Activated B cell treated with CpG ODN at 0.5 μM for 24 hours (primary cell): Measurements from ENCODE around the gene DPF3. TPM values are rescaled to one million over a fixed set of nuclear protein-coding genes. Genes with fewer than 3 reads are reported as not detected.

Source experiments
- ATAC-seq: fragments of 200-7000 bp; cut with Tn5 transposase; one replicate; pipeline ENCODE4 v1.10.0; 2021; ENCODE audit warnings: low read depth, mild to moderate bottlenecking, moderate library complexity
- CTCF ChIA-PET: fragments of 350-600 bp; sonication (Branson Sonifier 250); formaldehyde crosslinking; loops from one replicate; lab custom pipeline; 2021; ENCODE audit warnings: antibody characterized with exemption; lab: Charles Lee
- POLR2A ChIA-PET: fragments of 350-600 bp; sonication (Branson Sonifier 250); formaldehyde crosslinking; loops from one replicate; lab custom pipeline; 2021; ENCODE audit warnings: antibody characterized with exemption; lab: Charles Lee
- DNase-seq: peaks from one replicate; pipeline ENCODE4 v3.0.0; 2022
- H3K27ac Mint-ChIP-seq: one replicate; pipeline ENCODE4 v1.8.0; 2020; ENCODE audit warnings: mixed read lengths
- H3K27me3 Mint-ChIP-seq: one replicate; pipeline ENCODE4 v1.8.0; 2021; ENCODE audit warnings: mixed read lengths
- H3K36me3 Mint-ChIP-seq: one replicate; pipeline ENCODE4 v1.8.0; 2021; ENCODE audit warnings: low read depth, mixed read lengths
- H3K4me1 Mint-ChIP-seq: one replicate; pipeline ENCODE4 v1.8.0; 2021; ENCODE audit warnings: mixed read lengths
- H3K4me3 Mint-ChIP-seq: one replicate; pipeline ENCODE4 v1.8.0; 2020; ENCODE audit warnings: mild to moderate bottlenecking, mixed read lengths
- H3K9me3 Mint-ChIP-seq: one replicate; pipeline ENCODE4 v1.8.0; 2020; ENCODE audit warnings: mixed read lengths
- CTCF ChIP-seq: fragments of 200-600 bp; IDR thresholded peaks from one replicate; pipeline ENCODE4 v1.8.0; 2022; ENCODE audit warnings: antibody characterized with exemption, mild to moderate bottlenecking
- intact Hi-C: fragments of 100-400 bp; cut with micrococcal nuclease; formaldehyde crosslinking; loops from one replicate; pipeline ENCODE4 v1.15.1; 2024
- total RNA-seq: library from RNA; stranded (reverse); gene quantifications from 2 replicates; pipeline ENCODE4 v1.2.3, GENCODE V29; 2022

DPF3 gene
- total RNA-seq, 1 donor from 2014 or later, result 3.5 TPM

- intact Hi-C loops, result no loop called here
- POLR2A ChIA-PET, result no interaction called here
- TF ChIP-seq CTCF, result no peak
- no peak overlapping the region for H3K4me3 Mint-ChIP-seq
- peaks cover 2% of the 10 kb centered on the region for H3K9me3 Mint-ChIP-seq
- no peaks in the 10 kb centered on the region for H3K27me3 Mint-ChIP-seq
- DNase-seq (no peak), ATAC-seq (no peak)
- H3K27ac Mint-ChIP-seq, result no peak overlapping the region
- peaks cover 8% of the 10 kb centered on the region for H3K36me3 Mint-ChIP-seq
- CTCF ChIA-PET, result no interaction called here
- peaks cover 11% of the 10 kb centered on the region for H3K4me1 Mint-ChIP-seq
These were observed 111.1 kb downstream of the DPF3 start for GRCh38 chr14:72782817-72783216.

GRCh38 chr14:72781561-72782508 lies 112.1 kb downstream of the DPF3 start:
- peaks cover 14% of the 10 kb centered on the region for H3K4me1 Mint-ChIP-seq
- H3K27ac Mint-ChIP-seq, result no peak overlapping the region
- no peak for TF ChIP-seq CTCF
- no peak overlapping the region for H3K4me3 Mint-ChIP-seq
- H3K9me3 Mint-ChIP-seq, result peaks cover 4% of the 10 kb centered on the region
- intact Hi-C loops, result no loop called here
- H3K36me3 Mint-ChIP-seq, result peaks cover 8% of the 10 kb centered on the region
- ChIA-PET POLR2A (no interaction called here), CTCF (no interaction called here)
- ATAC-seq (no peak), DNase-seq (no peak)
- H3K27me3 Mint-ChIP-seq, result no peaks in the 10 kb centered on the region

GRCh38 chr14:72780751-72781150 lies 113.2 kb downstream of the DPF3 start:
- POLR2A ChIA-PET, result no interaction called here

GRCh38 chr14:72779679-72780078 lies 114.2 kb downstream of the DPF3 start:
- Mint-ChIP-seq H3K27me3 (no peaks in the 10 kb centered on the region), H3K4me1 (peaks cover 29% of the 10 kb centered on the region), H3K9me3 (peaks cover 4% of the 10 kb centered on the region), H3K4me3 (no peak overlapping the region), H3K36me3 (peaks cover 8% of the 10 kb centered on the region), H3K27ac (no peak overlapping the region)
- no peak for TF ChIP-seq CTCF
- intact Hi-C loops, result loop anchor here (10.0 kb wide), 1 partner anchor 265 kb away; no protein-coding TSS in a partner anchor
- no peak for ATAC-seq
- CTCF ChIA-PET, result interaction anchor here (1.3 kb wide), 1 partner anchor 263 kb away, joined by 3 read pairs; no protein-coding TSS in a partner anchor
- POLR2A ChIA-PET, result no interaction called here
- no peak for DNase-seq

More at GRCh38 chr14:72780751-72781150, 113.2 kb downstream of the DPF3 start:
- no peak for TF ChIP-seq CTCF
- DNase-seq (no peak), ATAC-seq (no peak)
- no peak overlapping the region for H3K4me3 Mint-ChIP-seq
- intact Hi-C loops, result no loop called here
- peaks cover 23% of the 10 kb centered on the region for H3K4me1 Mint-ChIP-seq
- peaks cover 8% of the 10 kb centered on the region for H3K36me3 Mint-ChIP-seq
- no peaks in the 10 kb centered on the region for H3K27me3 Mint-ChIP-seq
- H3K9me3 Mint-ChIP-seq, result peaks cover 4% of the 10 kb centered on the region
- CTCF ChIA-PET, result interaction anchor here (1.3 kb wide), 1 partner anchor 264 kb away, joined by 3 read pairs; no protein-coding TSS in a partner anchor
- no peak overlapping the region for H3K27ac Mint-ChIP-seq

- Mint-ChIP-seq H3K36me3 (peaks cover 5% of the 10 kb centered on the region), H3K4me1 (peaks cover 38% of the 10 kb centered on the region), H3K27ac (no peak overlapping the region), H3K27me3 (no peaks in the 10 kb centered on the region), H3K4me3 (no peak overlapping the region), H3K9me3 (peaks cover 6% of the 10 kb centered on the region)
- ATAC-seq (no peak), DNase-seq (no peak)
- CTCF ChIA-PET, result no interaction called here
- intact Hi-C loops, result loop anchor here (10.0 kb wide), 1 partner anchor 263 kb away; no protein-coding TSS in a partner anchor
- TF ChIP-seq CTCF, result no peak
- POLR2A ChIA-PET, result no interaction called here
These were observed 116.3 kb downstream of the DPF3 start for GRCh38 chr14:72777636-72778035.
